Stimulated activated CD4-positive, alpha-beta T cell treated with anti-CD3 and anti-CD28 coated beads, Interleukin-15, amount 100 ng/mL, for 24 hours (primary cell): ENCODE data around the gene ADD1.

Experiments
- DNase-seq: peaks from one replicate; pipeline ENCODE4 v3.0.0-alpha.2; 2020

Gene ADD1, protein sequence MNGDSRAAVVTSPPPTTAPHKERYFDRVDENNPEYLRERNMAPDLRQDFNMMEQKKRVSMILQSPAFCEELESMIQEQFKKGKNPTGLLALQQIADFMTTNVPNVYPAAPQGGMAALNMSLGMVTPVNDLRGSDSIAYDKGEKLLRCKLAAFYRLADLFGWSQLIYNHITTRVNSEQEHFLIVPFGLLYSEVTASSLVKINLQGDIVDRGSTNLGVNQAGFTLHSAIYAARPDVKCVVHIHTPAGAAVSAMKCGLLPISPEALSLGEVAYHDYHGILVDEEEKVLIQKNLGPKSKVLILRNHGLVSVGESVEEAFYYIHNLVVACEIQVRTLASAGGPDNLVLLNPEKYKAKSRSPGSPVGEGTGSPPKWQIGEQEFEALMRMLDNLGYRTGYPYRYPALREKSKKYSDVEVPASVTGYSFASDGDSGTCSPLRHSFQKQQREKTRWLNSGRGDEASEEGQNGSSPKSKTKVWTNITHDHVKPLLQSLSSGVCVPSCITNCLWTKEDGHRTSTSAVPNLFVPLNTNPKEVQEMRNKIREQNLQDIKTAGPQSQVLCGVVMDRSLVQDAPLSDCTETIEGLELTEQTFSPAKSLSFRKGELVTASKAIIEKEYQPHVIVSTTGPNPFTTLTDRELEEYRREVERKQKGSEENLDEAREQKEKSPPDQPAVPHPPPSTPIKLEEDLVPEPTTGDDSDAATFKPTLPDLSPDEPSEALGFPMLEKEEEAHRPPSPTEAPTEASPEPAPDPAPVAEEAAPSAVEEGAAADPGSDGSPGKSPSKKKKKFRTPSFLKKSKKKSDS

DNA sequence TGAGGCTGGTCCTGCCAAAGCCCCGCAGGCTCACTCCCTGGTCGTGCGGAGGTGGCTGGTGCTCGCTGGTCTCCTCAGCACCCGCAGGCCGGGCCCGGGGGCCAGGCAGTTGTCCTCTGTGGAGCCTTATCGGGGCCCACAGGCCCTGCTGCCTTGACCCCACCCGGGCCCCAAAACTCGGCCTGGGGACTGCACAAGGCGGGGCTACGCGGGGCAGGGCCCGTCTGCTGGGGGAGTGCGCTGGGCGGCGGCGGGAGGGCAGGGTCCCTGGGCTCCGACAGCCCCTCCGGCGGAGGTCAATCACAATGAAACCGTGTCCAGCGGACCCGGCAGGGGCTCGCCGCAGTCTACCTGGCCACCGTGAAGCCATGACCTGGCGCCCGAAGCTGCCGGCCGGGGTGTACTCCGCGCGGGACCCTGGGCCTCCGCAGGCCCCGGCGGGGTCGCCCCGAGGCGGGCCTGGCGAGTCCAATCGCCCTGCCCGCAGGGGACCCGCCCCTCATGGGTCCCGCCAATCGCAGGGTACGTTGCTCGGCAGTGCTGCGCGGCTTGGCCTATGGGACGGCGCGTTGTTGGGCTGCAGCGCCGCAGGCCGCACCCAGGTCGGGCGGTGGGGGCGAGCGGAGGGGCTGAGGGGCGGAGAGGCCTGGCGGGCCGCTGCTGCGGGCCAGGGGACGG is at the start of gene ADD1:
Gene ADD1, plus strand, starts transcription at position 582 of the 678 bp plus-strand sequence. CDS start 32,072 bp downstream, outside the sequence.
- DNase-seq, result peak; percentile 91

GRCh38 chr4:2794486-2795299 is 49.0 kb upstream of the ADD1 start:
- DNase-seq, result no peak

- DNase-seq, result no peak
Measured at GRCh38 chr4:2795300-2795892, 48.2 kb upstream of the ADD1 start.

GRCh38 chr4:2795893-2796848 is 47.5 kb upstream of the ADD1 start:
- no peak for DNase-seq

GRCh38 chr4:2796849-2797544 is 46.6 kb upstream of the ADD1 start:
- no peak for DNase-seq

- peak; percentile 73 for DNase-seq
Measured at GRCh38 chr4:2797545-2798305, 45.9 kb upstream of the ADD1 start.

- DNase-seq, result peak; percentile 75
Measured at GRCh38 chr4:2798399-2799223, 45.0 kb upstream of the ADD1 start.

DNA sequence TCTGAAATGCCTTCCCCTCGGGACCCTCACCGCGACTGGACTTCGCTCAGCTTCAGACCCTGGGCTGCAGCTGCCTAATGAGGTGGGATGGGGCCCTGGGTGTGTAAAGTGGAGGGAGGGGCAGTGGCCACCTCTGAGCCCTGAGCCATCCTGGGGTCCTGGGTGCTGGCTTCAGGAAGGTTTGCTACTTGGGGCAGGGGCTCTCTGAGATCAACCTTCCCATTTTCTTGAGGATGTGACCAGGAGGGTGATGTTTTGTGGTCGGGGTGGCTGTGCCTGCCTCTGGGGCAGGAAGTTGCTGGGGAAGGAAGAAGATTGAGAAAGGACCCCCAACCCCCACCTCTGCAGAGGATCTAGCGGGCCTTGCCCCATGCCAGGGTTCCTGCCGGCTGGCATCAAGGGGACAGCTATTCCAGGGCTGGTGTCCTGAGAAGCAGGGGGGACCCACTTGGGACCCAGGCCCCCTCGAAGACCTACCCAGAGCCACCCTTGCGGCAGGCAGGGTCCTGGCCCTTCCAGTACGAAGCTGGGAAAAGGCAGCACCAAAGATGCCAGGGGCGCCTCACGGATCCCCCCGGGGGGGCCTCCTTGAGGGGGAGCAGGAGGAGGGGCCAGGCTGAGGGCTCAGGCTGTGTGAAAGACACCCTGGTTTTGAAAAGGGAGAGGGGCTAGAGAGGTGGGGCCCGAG is 44.3 kb upstream of the ADD1 start:
- DNase-seq, result no peak

GRCh38 chr4:2799971-2800690 is 43.5 kb upstream of the ADD1 start:
- no peak for DNase-seq

DNA sequence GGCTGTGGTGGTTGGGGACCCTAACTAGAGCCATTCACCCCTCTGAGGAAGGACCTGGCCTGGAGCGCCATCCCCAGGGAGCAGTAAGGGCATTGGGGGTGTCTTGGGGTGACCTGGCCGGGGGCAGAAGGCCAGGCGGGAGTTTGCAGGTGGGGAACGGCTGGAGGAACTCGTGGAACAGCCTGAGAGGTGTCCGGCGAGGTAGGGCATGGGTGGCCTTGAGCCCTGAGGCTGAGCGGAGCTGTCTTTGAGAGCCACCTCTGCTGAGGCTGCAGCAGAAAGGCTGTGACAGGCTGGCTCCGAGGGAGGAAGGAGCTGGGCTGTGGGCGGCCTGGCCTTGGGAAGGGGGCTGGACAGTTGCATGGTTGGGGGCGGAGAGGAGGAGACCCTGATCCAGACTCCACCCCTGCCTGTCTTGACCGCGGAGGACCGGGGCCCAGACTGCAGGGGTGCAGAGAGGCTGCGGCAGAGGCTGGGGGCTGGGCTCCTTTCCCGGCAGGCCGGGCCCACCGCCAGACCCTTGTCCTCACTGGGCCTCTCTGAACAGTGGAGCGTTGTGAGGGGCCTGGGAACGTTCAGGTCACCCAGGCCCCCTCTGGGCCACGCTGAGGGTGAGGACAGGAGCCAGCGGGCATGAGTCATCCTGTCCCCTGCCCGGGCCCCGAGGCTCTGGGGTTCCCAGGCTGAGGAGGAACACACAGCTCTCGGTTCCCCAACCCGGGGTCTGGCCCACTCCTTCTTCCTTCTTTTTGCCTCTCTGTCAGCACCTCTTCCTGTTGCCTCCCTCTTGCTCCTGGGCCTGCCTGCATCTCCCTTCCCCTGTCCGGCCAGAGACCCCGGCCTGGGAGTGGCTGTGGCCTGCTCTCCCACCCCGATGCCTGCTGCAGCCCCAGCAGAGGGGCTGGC is 42.7 kb upstream of the ADD1 start:
- peak; percentile 56 for DNase-seq

DNA sequence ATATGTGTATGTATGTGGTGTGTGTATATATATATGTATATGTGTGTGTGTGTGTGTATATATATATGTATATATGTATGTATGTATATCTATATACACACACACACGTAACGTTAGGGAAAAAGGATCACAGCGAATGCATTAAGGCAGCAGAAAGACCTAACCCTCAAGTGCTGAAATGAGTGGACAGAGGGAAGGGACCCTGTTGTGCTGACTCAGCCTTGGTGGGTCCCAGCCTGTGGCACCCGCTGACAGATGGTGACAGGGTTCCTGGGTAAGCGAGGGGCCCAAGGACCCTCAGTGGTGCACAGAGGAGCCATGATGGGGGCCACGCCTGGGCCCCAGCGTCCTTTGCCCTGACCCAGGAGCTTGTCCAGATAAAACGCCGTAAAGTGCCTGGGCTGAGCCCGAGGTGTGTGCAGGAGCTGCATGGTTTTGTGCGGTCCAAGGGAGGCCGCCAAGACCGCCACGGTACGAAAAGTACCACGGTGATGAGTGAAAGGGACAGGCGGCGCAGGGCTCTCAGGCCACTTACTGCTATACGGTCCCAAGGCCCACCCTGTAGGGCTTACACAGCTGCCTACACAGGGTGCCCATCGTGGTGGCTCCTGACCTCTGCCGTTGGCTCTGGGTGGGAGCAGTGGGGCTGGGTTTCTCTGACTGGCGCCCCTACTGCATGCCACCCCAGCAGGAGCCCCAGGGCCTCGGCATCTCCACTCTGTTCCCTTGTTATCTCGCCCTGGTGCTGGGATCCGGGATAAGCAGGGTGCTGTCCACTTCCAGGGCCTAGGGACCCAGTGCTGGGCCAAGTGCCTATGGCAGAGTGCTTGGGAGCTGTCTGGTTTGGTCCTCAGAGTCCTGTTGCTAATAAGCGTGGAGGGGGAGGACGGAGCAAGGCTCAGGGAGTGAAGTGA is 40.8 kb upstream of the ADD1 start:
- no peak for DNase-seq

DNA sequence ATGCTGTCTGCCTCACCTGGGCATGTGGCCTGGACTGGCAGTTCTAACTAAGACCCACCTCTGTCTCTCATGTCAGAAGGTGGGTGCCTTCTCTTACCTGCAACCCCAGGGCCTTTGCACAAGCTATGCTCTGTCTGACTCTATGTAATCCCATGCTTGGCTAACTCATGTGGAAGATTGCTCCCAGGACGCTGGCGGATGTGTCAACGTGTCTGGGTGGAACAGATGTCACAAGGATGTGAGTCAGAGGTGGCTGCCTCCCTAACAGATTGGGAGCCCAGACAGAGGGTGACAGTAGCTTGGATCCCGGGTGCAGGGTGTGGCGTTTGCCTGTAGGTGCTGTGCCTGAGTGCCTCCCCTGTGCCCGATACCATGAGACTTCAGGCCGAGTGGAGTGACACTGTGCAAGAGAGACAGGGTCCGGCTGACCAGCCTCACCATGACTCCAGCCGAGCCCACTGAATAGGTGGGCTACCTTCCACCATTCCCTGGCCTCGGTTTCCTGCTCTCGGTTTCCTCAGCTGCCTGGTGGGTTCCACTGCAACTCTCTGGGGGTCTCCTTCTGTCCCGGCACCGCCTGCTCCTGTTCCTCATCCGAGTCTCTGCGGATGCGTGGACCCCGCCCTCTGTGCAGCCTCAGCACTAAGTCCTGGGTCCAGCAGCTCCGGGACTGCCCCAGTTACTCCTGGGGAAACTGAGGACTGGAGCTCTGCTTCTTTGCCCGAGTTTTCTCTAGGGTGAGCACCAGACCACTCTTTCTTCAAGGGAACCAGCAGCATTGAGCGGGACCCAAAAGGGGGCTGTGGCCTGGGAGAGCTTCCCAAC is 39.8 kb upstream of the ADD1 start:
- no peak for DNase-seq

DNA sequence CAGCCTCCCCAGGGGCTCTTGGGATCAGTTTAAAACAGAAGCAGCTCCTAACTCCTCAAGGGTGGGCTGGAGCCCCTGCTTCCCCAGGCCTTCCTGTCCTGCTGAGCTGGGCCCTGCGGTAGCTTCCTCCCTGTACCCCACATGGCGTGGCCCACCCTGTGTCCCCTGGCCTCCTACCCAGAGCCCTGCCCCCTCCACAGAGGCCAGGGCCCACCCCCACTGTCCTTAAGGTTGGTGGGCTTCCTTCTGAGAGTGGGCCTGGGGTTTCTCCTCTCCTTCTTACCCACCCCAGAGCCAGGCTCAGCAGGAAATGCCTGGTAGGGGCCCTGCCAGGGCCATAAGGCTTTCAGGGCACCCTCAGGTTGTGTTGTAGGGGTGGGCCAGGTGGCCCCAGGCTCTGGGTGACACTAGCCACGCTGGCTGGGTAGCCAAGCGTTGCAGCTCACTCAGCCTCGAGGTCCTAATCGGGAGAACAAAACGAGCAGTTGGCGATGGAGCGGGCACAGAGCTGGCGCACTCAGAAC is 39.1 kb upstream of the ADD1 start:
- no peak for DNase-seq

- no peak for DNase-seq
Measured at GRCh38 chr4:2804973-2805501, 38.6 kb upstream of the ADD1 start.
